Measurements from ENCODE around the gene SKP1.
"Not testable (repeated sequence)": the region's sequence is repeated elsewhere in the genome, so short reads cannot be mapped to it uniquely, and the experiment has no call there.

SKP1 gene

DNA sequence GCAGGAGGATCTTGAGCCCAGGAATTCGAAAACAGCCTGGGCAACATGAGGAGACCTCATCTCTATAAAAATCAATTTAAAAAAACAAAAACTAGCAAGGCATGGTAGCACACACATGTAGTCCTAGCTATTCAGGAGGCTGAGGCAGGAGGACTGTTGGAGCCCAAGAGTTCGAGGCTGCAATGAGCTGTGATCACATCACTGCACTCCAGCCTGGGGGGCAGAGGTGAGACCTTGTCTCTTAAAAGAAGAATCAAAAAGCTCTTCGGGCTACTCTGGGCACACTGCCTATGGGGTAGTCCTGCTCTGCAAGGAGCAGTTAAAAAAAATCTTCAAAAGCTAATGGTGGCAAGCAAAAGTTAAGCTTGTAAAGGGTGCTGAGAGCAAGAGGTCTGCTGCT is 23.5 kb downstream of the SKP1 start:
- Histone ChIP-seq H2AFZ (ENCODE audit: low read length) (no peak overlapping the region), H3F3A (ENCODE audit: insufficient read depth, low read length) (peaks cover 2% of the 10 kb centered on the region; the same call in 1 of the 2 replicates), H3K4me3 (ENCODE audit: low read length) (no peak overlapping the region), H4K20me1 (ENCODE audit: insufficient read depth, low read length) (no peaks in the 10 kb centered on the region; the same call in 1 of the 2 replicates), H3K9me2 (replicated peaks; ENCODE audit: insufficient read depth, low read length) (no peaks in the 10 kb centered on the region), H3K36me3 (replicated peaks; ENCODE audit: insufficient read depth, low read length) (peaks cover 19% of the 10 kb centered on the region; the same call in 1 of the 2 replicates), H3K79me2 (ENCODE audit: low read length) (peaks cover 5% of the 10 kb centered on the region; the same call in 1 of the 2 replicates), H3K4me2 (ENCODE audit: low read depth, low read length) (no peak overlapping the region), H3K9ac (ENCODE audit: low read length) (no peak overlapping the region), H3K27me3 (replicated peaks; ENCODE audit: insufficient read depth, low read length) (no peaks in the 10 kb centered on the region), H3K27ac (ENCODE audit: low read length) (no peak overlapping the region), H3K4me1 (ENCODE audit: low read length) (no peaks in the 10 kb centered on the region), H3K9me3 (replicated peaks; ENCODE audit: insufficient read depth, low read length) (no peaks in the 10 kb centered on the region)
- TF ChIP-seq, protein P1, sequence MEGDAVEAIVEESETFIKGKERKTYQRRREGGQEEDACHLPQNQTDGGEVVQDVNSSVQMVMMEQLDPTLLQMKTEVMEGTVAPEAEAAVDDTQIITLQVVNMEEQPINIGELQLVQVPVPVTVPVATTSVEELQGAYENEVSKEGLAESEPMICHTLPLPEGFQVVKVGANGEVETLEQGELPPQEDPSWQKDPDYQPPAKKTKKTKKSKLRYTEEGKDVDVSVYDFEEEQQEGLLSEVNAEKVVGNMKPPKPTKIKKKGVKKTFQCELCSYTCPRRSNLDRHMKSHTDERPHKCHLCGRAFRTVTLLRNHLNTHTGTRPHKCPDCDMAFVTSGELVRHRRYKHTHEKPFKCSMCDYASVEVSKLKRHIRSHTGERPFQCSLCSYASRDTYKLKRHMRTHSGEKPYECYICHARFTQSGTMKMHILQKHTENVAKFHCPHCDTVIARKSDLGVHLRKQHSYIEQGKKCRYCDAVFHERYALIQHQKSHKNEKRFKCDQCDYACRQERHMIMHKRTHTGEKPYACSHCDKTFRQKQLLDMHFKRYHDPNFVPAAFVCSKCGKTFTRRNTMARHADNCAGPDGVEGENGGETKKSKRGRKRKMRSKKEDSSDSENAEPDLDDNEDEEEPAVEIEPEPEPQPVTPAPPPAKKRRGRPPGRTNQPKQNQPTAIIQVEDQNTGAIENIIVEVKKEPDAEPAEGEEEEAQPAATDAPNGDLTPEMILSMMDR (IDR thresholded peaks at IDR 0.05; ENCODE audit: low read length) = no peak
- no peak for TF ChIP-seq EZH2 (optimal IDR thresholded peaks at IDR 0.05; ENCODE audit: low read depth, low read length)
- DNase-seq = no peak

DNA sequence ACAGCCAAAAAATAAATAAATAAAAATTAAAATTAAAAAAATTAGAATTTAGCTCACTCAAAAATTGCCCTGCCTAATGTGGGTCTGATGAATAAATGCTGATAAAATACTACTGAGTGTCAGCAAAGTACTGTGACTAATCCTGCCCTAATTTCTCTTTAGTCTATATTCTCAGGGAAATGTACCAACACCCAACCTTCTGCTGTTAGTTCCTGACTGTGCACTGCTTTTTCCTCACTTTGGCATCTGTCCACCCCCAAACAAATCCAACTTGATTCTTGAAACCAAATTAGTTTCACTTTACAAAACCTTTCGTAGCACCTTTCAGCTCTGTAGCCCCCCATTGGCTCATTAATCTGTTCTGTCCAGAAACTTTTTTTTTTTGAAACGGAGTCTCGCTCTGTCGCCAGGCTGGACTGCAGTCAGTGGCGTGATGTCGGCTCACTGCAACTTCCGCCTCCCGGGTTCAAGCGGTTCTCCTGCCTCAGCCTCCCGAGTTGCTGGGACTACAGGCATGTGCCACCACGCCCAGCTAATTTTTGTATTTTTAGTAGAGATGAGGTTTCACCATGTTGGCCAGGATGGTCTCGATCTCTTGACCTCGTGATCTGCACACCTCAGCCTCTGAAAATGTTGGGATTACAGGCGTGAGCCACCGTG is 24.4 kb downstream of the SKP1 start:
- peaks cover 19% of the 10 kb centered on the region; the same call in 1 of the 2 replicates for H3K36me3 ChIP-seq (replicated peaks; ENCODE audit: insufficient read depth, low read length)
- H2AFZ ChIP-seq (ENCODE audit: low read length); H3K79me2 ChIP-seq (ENCODE audit: low read length); H3F3A ChIP-seq (ENCODE audit: insufficient read depth, low read length); H3K4me2 ChIP-seq (ENCODE audit: low read depth, low read length); H3K4me3 ChIP-seq (ENCODE audit: low read length); H4K20me1 ChIP-seq (ENCODE audit: insufficient read depth, low read length); H3K27me3 ChIP-seq (replicated peaks; ENCODE audit: insufficient read depth, low read length); DNase-seq; H3K27ac ChIP-seq (ENCODE audit: low read length); H3K9me2 ChIP-seq (replicated peaks; ENCODE audit: insufficient read depth, low read length); H3K4me1 ChIP-seq (ENCODE audit: low read length); H3K9ac ChIP-seq (ENCODE audit: low read length); H3K9me3 ChIP-seq (replicated peaks; ENCODE audit: insufficient read depth, low read length): not testable (repeated sequence)

DNA sequence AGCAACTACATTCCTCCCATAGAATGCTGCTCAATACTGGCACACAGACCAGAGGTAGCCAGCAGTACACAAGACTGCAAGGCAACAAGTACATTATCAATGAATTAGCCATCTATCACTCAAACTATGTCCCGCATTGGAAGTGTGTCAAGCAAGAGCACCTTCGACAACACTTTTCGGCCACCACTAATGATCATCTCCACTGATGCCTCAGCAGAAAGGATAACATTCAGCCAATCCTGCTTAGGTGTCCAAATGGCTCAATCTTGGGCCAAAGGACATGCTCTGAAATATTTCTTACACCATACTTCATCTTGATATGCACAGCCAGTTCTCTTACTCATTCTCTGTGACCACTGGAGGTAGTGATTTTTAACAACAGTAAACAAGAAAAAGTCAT is 25.0 kb downstream of the SKP1 start:
- H3K27me3 ChIP-seq (replicated peaks; ENCODE audit: insufficient read depth, low read length) = no peaks in the 10 kb centered on the region
- H3K4me1 ChIP-seq (ENCODE audit: low read length) = no peaks in the 10 kb centered on the region
- peaks cover 5% of the 10 kb centered on the region; the same call in 1 of the 2 replicates for H3K79me2 ChIP-seq (ENCODE audit: low read length)
- no peak overlapping the region for H3K4me2 ChIP-seq (ENCODE audit: low read depth, low read length)
- no peak for DNase-seq
- peaks cover 19% of the 10 kb centered on the region; the same call in 1 of the 2 replicates for H3K36me3 ChIP-seq (replicated peaks; ENCODE audit: insufficient read depth, low read length)
- H3F3A ChIP-seq (ENCODE audit: insufficient read depth, low read length) = peaks cover 7% of the 10 kb centered on the region; the same call in 1 of the 2 replicates
- H3K4me3 ChIP-seq (ENCODE audit: low read length) = no peak overlapping the region
- no peak overlapping the region for H2AFZ ChIP-seq (ENCODE audit: low read length)
- no peak for TF ChIP-seq EZH2phosphoT487 (IDR thresholded peaks at IDR 0.05; ENCODE audit: low read length)
- TF ChIP-seq EZH2 (optimal IDR thresholded peaks at IDR 0.05; ENCODE audit: low read depth, low read length) = no peak
- TF ChIP-seq, protein P1 (IDR thresholded peaks at IDR 0.05; ENCODE audit: low read length) = no peak
- H3K9me2 ChIP-seq (replicated peaks; ENCODE audit: insufficient read depth, low read length) = no peaks in the 10 kb centered on the region
- H3K9ac ChIP-seq (ENCODE audit: low read length) = no peak overlapping the region
- no peak overlapping the region for H3K27ac ChIP-seq (ENCODE audit: low read length)
- no peaks in the 10 kb centered on the region for H3K9me3 ChIP-seq (replicated peaks; ENCODE audit: insufficient read depth, low read length)
- H4K20me1 ChIP-seq (ENCODE audit: insufficient read depth, low read length) = no peaks in the 10 kb centered on the region; the same call in 1 of the 2 replicates

Measured in MM.1S (cell line).